Gastrocnemius medialis (tissue), 4 donors: Measurements from ENCODE around the gene CD48.

Experiments used
- POLR2A ChIP-seq, 2 donors: fragments of 450-650 bp; IDR thresholded peaks; one replicate each; pipeline ENCODE4 v1.6.1; 2017; ENCODE audit warnings: antibody characterized with exemption in 2 of 2, mild to moderate bottlenecking in 2 of 2, moderate library complexity in 2 of 2
- TF ChIP-seq, protein P1 (sequence below), 5 experiments: fragments of 450-650 bp in 3 of 5; fragments of 200-600 bp in 2 of 5; sonication (generic) in 2 of 5; IDR thresholded peaks in 4 of 5; conservative IDR thresholded peaks in 1 of 5; 1 replicate in 4 of 5; 2 replicates in 1 of 5; pipeline ENCODE4 v1.5.1; 2016 to 2019; ENCODE audit warnings: antibody characterized with exemption in 5 of 5, mild to moderate bottlenecking in 3 of 5, moderate library complexity in 3 of 5

DNA sequence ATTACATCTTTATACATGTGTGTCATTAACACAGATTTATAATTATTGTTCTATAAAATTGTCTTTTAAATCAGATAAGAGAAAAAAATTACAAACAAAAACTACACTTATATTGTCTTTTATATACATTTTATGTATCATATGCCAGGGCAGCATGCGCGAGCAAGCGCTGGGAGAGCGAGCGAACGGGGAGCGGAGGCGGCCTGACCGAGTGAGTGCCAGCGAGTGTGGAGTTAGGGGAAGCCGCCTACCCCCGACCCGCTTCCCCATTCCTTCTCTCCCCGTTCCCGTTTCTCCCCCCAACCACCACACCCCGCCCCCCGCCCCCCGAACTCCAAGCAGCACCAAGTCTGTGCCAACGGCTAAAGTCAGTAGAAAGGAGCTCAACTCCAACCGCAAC is 41.8 kb downstream of the CD48 start:
- TF ChIP-seq, protein P1, sequence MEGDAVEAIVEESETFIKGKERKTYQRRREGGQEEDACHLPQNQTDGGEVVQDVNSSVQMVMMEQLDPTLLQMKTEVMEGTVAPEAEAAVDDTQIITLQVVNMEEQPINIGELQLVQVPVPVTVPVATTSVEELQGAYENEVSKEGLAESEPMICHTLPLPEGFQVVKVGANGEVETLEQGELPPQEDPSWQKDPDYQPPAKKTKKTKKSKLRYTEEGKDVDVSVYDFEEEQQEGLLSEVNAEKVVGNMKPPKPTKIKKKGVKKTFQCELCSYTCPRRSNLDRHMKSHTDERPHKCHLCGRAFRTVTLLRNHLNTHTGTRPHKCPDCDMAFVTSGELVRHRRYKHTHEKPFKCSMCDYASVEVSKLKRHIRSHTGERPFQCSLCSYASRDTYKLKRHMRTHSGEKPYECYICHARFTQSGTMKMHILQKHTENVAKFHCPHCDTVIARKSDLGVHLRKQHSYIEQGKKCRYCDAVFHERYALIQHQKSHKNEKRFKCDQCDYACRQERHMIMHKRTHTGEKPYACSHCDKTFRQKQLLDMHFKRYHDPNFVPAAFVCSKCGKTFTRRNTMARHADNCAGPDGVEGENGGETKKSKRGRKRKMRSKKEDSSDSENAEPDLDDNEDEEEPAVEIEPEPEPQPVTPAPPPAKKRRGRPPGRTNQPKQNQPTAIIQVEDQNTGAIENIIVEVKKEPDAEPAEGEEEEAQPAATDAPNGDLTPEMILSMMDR (IDR thresholded peaks at IDR 0.05 in 4 of 5, conservative IDR thresholded peaks at IDR 0.05 in 1 of 5): no peak
- no peak for TF ChIP-seq POLR2A (IDR thresholded peaks at IDR 0.05)
